GM12892 (cell line): ENCODE data around the gene TIMM44.

ENCODE experiments used
- POLR2AphosphoS5 ChIP-seq: IDR thresholded peaks from 2 replicates; pipeline ENCODE4 v1.6.1; 2011; ENCODE audit warnings: low read depth, low read length, control low read depth
- TAF1 ChIP-seq: IDR thresholded peaks from 2 replicates; pipeline ENCODE4 v1.6.1; 2011; ENCODE audit warnings: low read depth, mild to moderate bottlenecking, control low read depth, low read length, borderline replicate concordance

- TF ChIP-seq TAF1 (no peak), POLR2AphosphoS5 (no peak)
Measured at GRCh38 chr19:7916955-7917266, 26.6 kb downstream of the TIMM44 start.
